HCT116 (cell line): ENCODE measurements around the gene EPS8. TPM values are rescaled to one million over a fixed set of nuclear protein-coding genes. Genes with fewer than 3 reads are reported as not detected.
A peak's percentile ranks its signal among the peaks of the same experiment; 100 is the strongest.

ENCODE experiments used
- ATAC-seq: fragments of 200-7000 bp; cut with Tn5 transposase; 2 replicates; pipeline ENCODE4 v1.9.1; 2020; ENCODE audit warnings: mild to moderate bottlenecking, moderate library complexity
- BruUV-seq: library from RNA; stranded (reverse); fragments of 400-500 nt; replicated peaks from 2 replicates; lab custom pipeline; 2021; lab: Mats Ljungman, UMichigan
- CTCF ChIA-PET: fragments of 300-600 bp; sonication (Branson Sonifier 250); formaldehyde crosslinking; loops from one replicate; lab custom pipeline; 2021; ENCODE audit warnings: antibody characterized with exemption; lab: Charles Lee
- POLR2A ChIA-PET: fragments of 300-600, 350-600 bp; sonication (Branson Sonifier 250); formaldehyde crosslinking; loops from one replicate; lab custom pipeline; 2021; ENCODE audit warnings: antibody characterized with exemption; lab: Charles Lee
- RAD21 ChIA-PET, 2 experiments: fragments of 300-600 bp; sonication (Branson Sonifier 250); formaldehyde crosslinking; loops; one replicate each; lab custom pipeline; 2023; ENCODE audit warnings: low total read pairs in 2 of 2; ENCODE audit not compliant: uncharacterized antibody in 2 of 2, unreplicated experiment in 2 of 2, low non-redundant PET in 1 of 2; lab: Charles Lee
- DNase-seq: peaks from one replicate; pipeline ENCODE4 v3.0.0-alpha.2; 2010; ENCODE audit warnings: low read depth, low spot score
- H2AFZ ChIP-seq: fragments of 200-600 bp; shearing (Covaris generic), sonication (generic); 2 replicates; pipeline ENCODE4 v1.6.1; 2017; ENCODE audit warnings: low read depth, mixed run types, mixed read lengths, antibody characterized with exemption, low read length; ENCODE audit not compliant: poor library complexity, severe bottlenecking
- H3K27ac ChIP-seq: 2 replicates; pipeline ENCODE4 v1.5.1; 2012; ENCODE audit warnings: low read depth, low read length
- H3K27me3 ChIP-seq: fragments of 200-600 bp; sonication (generic); 2 replicates; pipeline ENCODE4 v1.6.1; 2016; ENCODE audit warnings: mixed run types, low read length, mixed read lengths; ENCODE audit not compliant: insufficient read depth
- H3K36me3 ChIP-seq, 2 experiments: fragments of 200-500 bp in 1 of 2; fragments of 200-600 bp in 1 of 2; sonication (Bioruptor generic) in 1 of 2; sonication (generic) in 1 of 2; 2 replicates each; pipeline versions ENCODE4 v1.5.1 to v1.6.1; 2014 to 2016; ENCODE audit warnings: low read length in 2 of 2, inconsistent platforms in 1 of 2, mixed read lengths in 1 of 2, mixed run types in 1 of 2; ENCODE audit not compliant: insufficient read depth in 2 of 2, control insufficient read depth in 1 of 2
- H3K4me1 ChIP-seq, 2 experiments: fragments of 200-600 bp in 1 of 2; sonication (generic) in 1 of 2; 2 replicates each; pipeline versions ENCODE4 v1.5.1 to v1.6.1; 2012 to 2017; ENCODE audit warnings: low read length in 2 of 2, inconsistent platforms in 1 of 2, mild to moderate bottlenecking in 1 of 2, mixed read lengths in 1 of 2, mixed run types in 1 of 2, moderate library complexity in 1 of 2; ENCODE audit not compliant: insufficient read depth in 2 of 2, control insufficient read depth in 1 of 2
- H3K4me2 ChIP-seq: fragments of 200-600 bp; sonication (generic); 2 replicates; pipeline ENCODE4 v1.6.1; 2017; ENCODE audit warnings: mixed run types, low read length, mixed read lengths
- H3K4me3 ChIP-seq, 2 experiments: fragments of 200-600 bp in 1 of 2; sonication (generic) in 1 of 2; replicated peaks in 1 of 2; 2 replicates each; pipeline ENCODE4 v1.5.1; 2011 to 2016; ENCODE audit warnings: low read length in 2 of 2, control low read depth in 1 of 2, low read depth in 1 of 2, mild to moderate bottlenecking in 1 of 2, mixed read lengths in 1 of 2, mixed run types in 1 of 2
- H3K79me2 ChIP-seq: fragments of 200-600 bp; sonication (generic); 2 replicates; pipeline ENCODE4 v1.6.1; 2017; ENCODE audit warnings: mild to moderate bottlenecking, mixed run types, low read length, moderate library complexity, mixed read lengths; ENCODE audit not compliant: insufficient read depth
- H3K9ac ChIP-seq: fragments of 200-600 bp; sonication (generic); 2 replicates; pipeline ENCODE4 v1.6.1; 2016; ENCODE audit warnings: low read length, mixed read lengths
- H3K9me2 ChIP-seq: fragments of 200-600 bp; sonication (generic), shearing (Covaris generic); 2 replicates; pipeline ENCODE4 v1.6.1; 2017; ENCODE audit warnings: mixed run types, mild to moderate bottlenecking, moderate library complexity; ENCODE audit not compliant: insufficient read depth
- H3K9me3 ChIP-seq, 2 experiments: fragments of 200-500 bp in 1 of 2; fragments of 200-600 bp in 1 of 2; sonication (Bioruptor generic) in 1 of 2; sonication (generic) in 1 of 2; 2 replicates each; pipeline ENCODE4 v1.6.1; 2014 to 2017; ENCODE audit warnings: low read length in 2 of 2, mixed read lengths in 2 of 2, inconsistent platforms in 1 of 2, low read depth in 1 of 2, mild to moderate bottlenecking in 1 of 2, mixed run types in 1 of 2, moderate library complexity in 1 of 2; ENCODE audit not compliant: control insufficient read depth in 1 of 2, insufficient read depth in 1 of 2
- H4K20me1 ChIP-seq: fragments of 200-600 bp; sonication (generic), shearing (Covaris generic); 2 replicates; pipeline ENCODE4 v1.6.1; 2017; ENCODE audit warnings: mixed run types, mild to moderate bottlenecking, moderate library complexity; ENCODE audit not compliant: insufficient read depth
- ELF1 ChIP-seq: IDR thresholded peaks from 2 replicates; pipeline ENCODE4 v1.6.1; 2012; ENCODE audit warnings: low read depth, borderline replicate concordance
- EZH2 ChIP-seq: fragments of 200-600 bp; sonication (generic); IDR thresholded peaks from 2 replicates; pipeline ENCODE4 v1.6.1; 2017; ENCODE audit warnings: antibody characterized with exemption, mixed run types
- EZH2phosphoT487 ChIP-seq: fragments of 200-600 bp; IDR thresholded peaks from 2 replicates; pipeline ENCODE4 v1.6.1; 2018; ENCODE audit warnings: antibody characterized with exemption, borderline replicate concordance
- FOSL1 ChIP-seq: IDR thresholded peaks from 2 replicates; pipeline ENCODE4 v1.6.1; 2012; ENCODE audit warnings: low read depth
- POLR2A ChIP-seq: IDR thresholded peaks from 2 replicates; pipeline ENCODE4 v1.7.0; 2011; ENCODE audit warnings: borderline replicate concordance; ENCODE audit not compliant: insufficient read depth, insufficient read length; ENCODE audit errors: extremely low read depth
- POLR2AphosphoS5 ChIP-seq: IDR thresholded peaks from 2 replicates; pipeline ENCODE4 v1.6.1; 2011; ENCODE audit warnings: mild to moderate bottlenecking, low read depth, low read length, moderate library complexity
- SIN3A ChIP-seq: IDR thresholded peaks from 2 replicates; pipeline ENCODE4 v1.6.1; 2012; ENCODE audit warnings: low read depth
- SP1 ChIP-seq: IDR thresholded peaks from 2 replicates; pipeline ENCODE4 v1.6.1; 2012; ENCODE audit warnings: low read depth
- YY1 ChIP-seq: IDR thresholded peaks from 2 replicates; pipeline ENCODE4 v1.6.1; 2011; ENCODE audit warnings: low read length, low read depth, moderate library complexity, mild to moderate bottlenecking; ENCODE audit not compliant: insufficient replicate concordance; ENCODE audit errors: extremely low read depth
- ZFX ChIP-seq: fragments of 450-650 bp; IDR thresholded peaks from 2 replicates; pipeline ENCODE4 v1.6.1; 2017
- intact Hi-C: fragments of 100-400 bp; cut with micrococcal nuclease; formaldehyde crosslinking; loops from 2 replicates; pipeline ENCODE4 v1.10.0; 2022
- total RNA-seq: library from RNA; stranded (reverse); gene quantifications from one replicate; pipeline ENCODE4 v1.2.1, GENCODE V29; 2021; ENCODE audit not compliant: unreplicated experiment
- TF ChIP-seq, protein P1 (sequence below), 3 experiments: fragments of 200-600 bp in 1 of 3; sonication (generic) in 1 of 3; IDR thresholded peaks in 2 of 3; conservative IDR thresholded peaks in 1 of 3; 2 replicates each; pipeline ENCODE4 v1.5.1; 2012 to 2017; ENCODE audit warnings: low read depth in 2 of 3, low read length in 2 of 3, antibody characterized with exemption in 1 of 3, borderline replicate concordance in 1 of 3, control low read depth in 1 of 3, mild to moderate bottlenecking in 1 of 3, mixed read lengths in 1 of 3, mixed run types in 1 of 3, moderate library complexity in 1 of 3; ENCODE audit not compliant: insufficient read depth in 1 of 3

EPS8 gene
- total RNA-seq, 1 experiment from 2014 or later = 49.9 TPM

GRCh38 chr12:15684896-15685658 is 104.1 kb downstream of the EPS8 start:
- no peak overlapping the region for H3K9ac ChIP-seq
- no peak for DNase-seq
- ChIA-PET RAD21 (no interaction called here), POLR2A (interaction anchor here (1.3 kb wide), 1 partner anchor 22 kb away, joined by 5 read pairs; no protein-coding TSS in a partner anchor), CTCF (interaction anchor here (0.6 kb wide), 1 partner anchor 1010 kb away, joined by 3 read pairs; no protein-coding TSS in a partner anchor)
- 0 out of 2 replicates have a peak overlapping the region, but pooled peaks have one; percentile 74 for H3K4me2 ChIP-seq
- H3K4me1 ChIP-seq = peaks cover 63 to 94% of the 10 kb centered on the region in 2 experiments
- H2AFZ ChIP-seq = no peak overlapping the region
- no peak for ATAC-seq
- no TSS peak for BruUV-seq
- H3K79me2 ChIP-seq = peaks cover 72% of the 10 kb centered on the region
- no peaks in the 10 kb centered on the region for H3K27me3 ChIP-seq
- H4K20me1 ChIP-seq = no peaks in the 10 kb centered on the region
- H3K9me2 ChIP-seq = no peaks in the 10 kb centered on the region
- H3K4me3 ChIP-seq = no peak overlapping the region
- intact Hi-C loops = loop anchor here (5.0 kb wide), 1 partner anchor 93 kb away; no protein-coding TSS in a partner anchor
- H3K9me3 ChIP-seq = no peaks in the 10 kb centered on the region
- H3K36me3 ChIP-seq = no peaks in the 10 kb centered on the region
- TF ChIP-seq, protein P1, sequence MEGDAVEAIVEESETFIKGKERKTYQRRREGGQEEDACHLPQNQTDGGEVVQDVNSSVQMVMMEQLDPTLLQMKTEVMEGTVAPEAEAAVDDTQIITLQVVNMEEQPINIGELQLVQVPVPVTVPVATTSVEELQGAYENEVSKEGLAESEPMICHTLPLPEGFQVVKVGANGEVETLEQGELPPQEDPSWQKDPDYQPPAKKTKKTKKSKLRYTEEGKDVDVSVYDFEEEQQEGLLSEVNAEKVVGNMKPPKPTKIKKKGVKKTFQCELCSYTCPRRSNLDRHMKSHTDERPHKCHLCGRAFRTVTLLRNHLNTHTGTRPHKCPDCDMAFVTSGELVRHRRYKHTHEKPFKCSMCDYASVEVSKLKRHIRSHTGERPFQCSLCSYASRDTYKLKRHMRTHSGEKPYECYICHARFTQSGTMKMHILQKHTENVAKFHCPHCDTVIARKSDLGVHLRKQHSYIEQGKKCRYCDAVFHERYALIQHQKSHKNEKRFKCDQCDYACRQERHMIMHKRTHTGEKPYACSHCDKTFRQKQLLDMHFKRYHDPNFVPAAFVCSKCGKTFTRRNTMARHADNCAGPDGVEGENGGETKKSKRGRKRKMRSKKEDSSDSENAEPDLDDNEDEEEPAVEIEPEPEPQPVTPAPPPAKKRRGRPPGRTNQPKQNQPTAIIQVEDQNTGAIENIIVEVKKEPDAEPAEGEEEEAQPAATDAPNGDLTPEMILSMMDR (IDR thresholded peaks at IDR 0.05 in 2 of 3, conservative IDR thresholded peaks at IDR 0.05 in 1 of 3; ENCODE audit: borderline replicate concordance in 1 of 3, insufficient read depth in 1 of 3, low read depth in 2 of 3, low read length in 2 of 3) = no peak
- TF ChIP-seq POLR2A (no peak), ELF1 (no peak), SP1 (no peak), ZFX (no peak), FOSL1 (no peak), YY1 (no peak), EZH2 (no peak), POLR2AphosphoS5 (no peak), EZH2phosphoT487 (no peak), SIN3A (no peak)
- peak overlapping the region; percentile 2; the same call in 1 of the 2 replicates for H3K27ac ChIP-seq
